ENCODE measurements around the gene CTNNA1.

The CTNNA1 gene

GRCh38 chr5:138889994-138890393 lies 136.8 kb downstream of the CTNNA1 start:
- TF ChIP-seq CTCF (IDR thresholded peaks at IDR 0.05; ENCODE audit: extremely low read depth, missing control alignments), result no peak
- no peak for DNase-seq (ENCODE audit: low spot score)

- TF ChIP-seq CTCF (IDR thresholded peaks at IDR 0.05; ENCODE audit: extremely low read depth, missing control alignments), result no peak
- DNase-seq (ENCODE audit: low spot score), result no peak
These were observed 137.4 kb downstream of the CTNNA1 start for GRCh38 chr5:138890644-138891043.

- TF ChIP-seq CTCF (IDR thresholded peaks at IDR 0.05; ENCODE audit: extremely low read depth, missing control alignments), result no peak
- no peak for DNase-seq (ENCODE audit: low spot score)
These were observed 142.7 kb downstream of the CTNNA1 start for GRCh38 chr5:138895918-138896317.

- no peak for DNase-seq (ENCODE audit: low spot score)
These were observed 145.1 kb downstream of the CTNNA1 start for GRCh38 chr5:138898299-138898698.

GRCh38 chr5:138898742-138899141 lies 145.5 kb downstream of the CTNNA1 start:
- no peak for TF ChIP-seq CTCF (IDR thresholded peaks at IDR 0.05; ENCODE audit: extremely low read depth, missing control alignments)
- DNase-seq (ENCODE audit: low spot score), result no peak

More at GRCh38 chr5:138898299-138898698, 145.1 kb downstream of the CTNNA1 start:
- TF ChIP-seq CTCF (IDR thresholded peaks at IDR 0.05; ENCODE audit: extremely low read depth, missing control alignments), result no peak

GRCh38 chr5:138900281-138900965 lies 147.2 kb downstream of the CTNNA1 start:
- DNase-seq (ENCODE audit: low spot score), result no peak
- no peak for TF ChIP-seq CTCF (IDR thresholded peaks at IDR 0.05; ENCODE audit: extremely low read depth, missing control alignments)

GRCh38 chr5:138901716-138902115 lies 148.5 kb downstream of the CTNNA1 start:
- no peak for DNase-seq (ENCODE audit: low spot score)
- no peak for TF ChIP-seq CTCF (IDR thresholded peaks at IDR 0.05; ENCODE audit: extremely low read depth, missing control alignments)
